Measurements from ENCODE around the gene LPAR2.
"Not testable (repeated sequence)": the region's sequence is repeated elsewhere in the genome, so short reads cannot be mapped to it uniquely, and the experiment has no call there.

LPAR2 gene

DNA sequence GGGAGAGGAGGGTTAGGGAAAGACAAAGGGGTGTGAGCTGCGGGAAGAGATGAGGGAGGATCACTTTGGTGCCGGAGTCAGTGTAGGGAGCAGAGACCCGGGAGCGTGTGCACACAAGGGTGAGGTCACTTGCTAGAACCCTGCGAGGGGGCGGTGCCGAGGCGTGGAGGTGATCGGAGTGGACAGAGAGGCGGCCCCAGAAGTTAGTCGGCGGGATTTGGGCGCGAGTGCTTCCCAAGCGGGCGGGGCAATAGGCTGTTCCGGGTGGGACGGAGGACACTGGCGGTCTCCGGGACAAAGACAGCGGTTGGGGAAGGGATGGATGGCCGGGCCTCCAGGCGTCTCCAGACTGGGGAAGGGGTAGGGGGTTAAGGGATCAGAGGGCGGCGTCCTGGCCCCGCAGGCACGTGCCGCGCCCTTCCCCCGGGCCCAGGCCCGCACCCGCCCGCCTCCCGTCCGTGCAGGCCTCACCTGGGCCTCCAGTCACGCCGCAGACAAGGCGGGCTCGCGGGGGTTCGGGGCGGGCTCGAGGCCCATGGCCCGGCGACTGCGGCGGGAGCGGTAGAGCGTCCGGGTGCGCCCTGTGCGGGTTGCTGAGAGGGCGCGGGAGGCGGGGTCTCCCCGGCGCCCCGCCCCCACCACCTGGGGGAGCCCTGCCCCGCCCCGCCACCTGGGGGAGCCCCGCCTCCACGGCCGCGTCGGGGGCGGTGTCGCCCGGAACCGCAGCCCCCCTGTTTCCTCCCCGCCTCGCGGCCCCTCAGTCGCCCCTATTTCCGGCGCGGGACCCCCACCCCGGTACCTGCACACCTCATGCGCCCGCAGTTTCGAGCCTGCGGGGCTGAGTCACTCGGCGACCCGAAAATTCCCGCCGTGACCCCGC, at the start of gene LPAR2:
LPAR2 (minus strand) TSS at position 600 of the 880 bp plus-strand sequence. CDS start 945 bp downstream, outside the sequence.
- peak; percentile 59 for DNase-seq (ENCODE audit: low spot score)

- DNase-seq (ENCODE audit: low spot score) = no peak
Measured at GRCh38 chr19:19677579-19677978, 49.6 kb upstream of the LPAR2 start.

- DNase-seq (ENCODE audit: low spot score) = no peak
Measured at GRCh38 chr19:19674315-19674714, 46.3 kb upstream of the LPAR2 start.

GRCh38 chr19:19672816-19673215, 44.8 kb upstream of the LPAR2 start:
- no peak for DNase-seq (ENCODE audit: low spot score)

- DNase-seq (ENCODE audit: low spot score) = peak; percentile 39
Measured at GRCh38 chr19:19670070-19670551, 42.1 kb upstream of the LPAR2 start.

DNA sequence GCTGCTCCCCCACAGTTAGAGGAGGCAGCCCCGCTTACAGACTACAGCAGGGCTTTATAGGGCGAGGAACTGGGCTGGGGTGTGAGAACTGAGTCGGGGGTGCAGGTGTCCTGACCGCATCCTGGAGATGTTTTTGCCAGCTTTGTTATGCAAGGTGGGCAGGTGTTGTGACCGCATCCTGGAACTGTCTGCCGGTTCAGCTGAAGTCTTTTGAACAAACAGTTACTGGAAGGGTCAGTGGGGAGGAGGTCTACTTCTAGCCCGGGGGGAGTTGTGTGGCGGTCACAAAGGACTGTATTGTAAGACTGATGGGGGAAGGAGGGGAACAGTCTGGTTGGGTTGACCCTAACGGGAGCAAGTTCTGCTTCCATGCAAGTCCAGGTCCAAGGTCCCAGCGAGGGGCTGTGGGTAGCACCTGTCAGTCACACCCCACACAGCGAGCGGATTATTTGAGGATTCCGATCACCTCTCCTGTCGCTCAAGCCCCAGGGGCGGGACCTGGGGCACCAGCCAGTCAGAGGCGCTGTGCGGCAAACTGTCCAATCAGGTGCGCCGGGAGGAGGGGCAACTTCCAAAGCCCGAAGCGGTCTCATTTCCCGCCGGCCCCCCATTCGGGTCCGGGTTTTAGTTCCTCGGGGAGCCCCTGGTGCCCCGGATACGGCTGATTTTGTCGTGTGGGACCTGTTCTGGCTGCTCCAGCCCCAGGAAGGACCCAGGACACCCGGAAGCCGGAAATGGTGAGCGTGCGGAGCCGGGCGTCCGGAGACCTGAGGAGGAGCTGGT, 40.4 kb upstream of the LPAR2 start, which contains the start of gene ZNF101:
ZNF101 (plus strand) TSS at position 610 of the 783 bp plus-strand sequence; CDS start at position 735, 125 bp downstream.
- peak; percentile 90 for DNase-seq (ENCODE audit: low spot score)

- not testable (repeated sequence) for DNase-seq (ENCODE audit: low spot score)
Measured at GRCh38 chr19:19665420-19665948, 37.5 kb upstream of the LPAR2 start.

DNA sequence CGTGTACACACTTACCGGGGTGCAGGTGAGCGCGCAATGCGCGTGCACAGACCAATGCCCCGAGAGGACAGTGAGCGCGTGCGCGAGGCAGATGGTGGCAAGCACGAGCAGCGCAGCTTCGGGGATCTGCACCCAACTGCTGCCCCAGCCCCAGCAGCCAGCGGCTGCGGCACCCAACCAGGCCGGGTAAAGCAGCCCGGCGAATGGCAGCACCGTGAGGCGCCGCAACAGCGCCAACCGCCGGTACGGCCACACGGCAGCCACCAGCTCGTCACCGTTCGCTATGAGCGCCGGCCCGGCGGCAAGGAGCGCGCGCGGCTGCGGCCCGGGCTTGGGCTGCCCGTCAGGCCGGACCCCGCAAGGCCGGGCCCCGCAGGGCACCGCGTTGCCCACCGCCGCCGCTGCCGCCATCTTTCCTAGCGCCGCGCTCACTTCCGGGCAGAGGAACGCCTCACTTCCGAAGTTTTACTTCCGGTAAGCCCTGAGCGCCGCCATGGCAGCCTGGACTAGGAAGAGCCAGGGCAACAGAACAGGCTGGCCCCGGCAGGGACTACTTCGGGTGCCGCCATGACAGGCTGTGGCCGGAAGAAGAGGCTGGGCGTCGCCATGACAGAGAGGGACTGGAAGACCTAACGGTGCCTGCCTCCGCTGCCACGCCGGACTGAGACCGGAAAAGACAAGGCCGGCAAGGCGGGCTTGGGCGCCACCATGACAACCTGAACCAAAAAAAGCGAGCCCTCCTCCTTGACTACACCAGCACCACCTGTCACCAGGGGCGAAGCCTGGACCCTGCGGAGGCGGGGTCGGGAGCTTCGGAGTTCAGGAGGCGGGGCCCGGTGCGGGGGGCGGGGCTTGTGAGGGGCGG, 35.5 kb upstream of the LPAR2 start, which contains the start of gene ATP13A1:
ATP13A1 (minus strand) TSS at position 421 of the 865 bp plus-strand sequence; CDS start at position 411, 10 bp downstream.
- DNase-seq (ENCODE audit: low spot score) = peak; percentile 98

- DNase-seq (ENCODE audit: low spot score) = no peak
Measured at GRCh38 chr19:19662871-19663255, 34.8 kb upstream of the LPAR2 start.

DNA sequence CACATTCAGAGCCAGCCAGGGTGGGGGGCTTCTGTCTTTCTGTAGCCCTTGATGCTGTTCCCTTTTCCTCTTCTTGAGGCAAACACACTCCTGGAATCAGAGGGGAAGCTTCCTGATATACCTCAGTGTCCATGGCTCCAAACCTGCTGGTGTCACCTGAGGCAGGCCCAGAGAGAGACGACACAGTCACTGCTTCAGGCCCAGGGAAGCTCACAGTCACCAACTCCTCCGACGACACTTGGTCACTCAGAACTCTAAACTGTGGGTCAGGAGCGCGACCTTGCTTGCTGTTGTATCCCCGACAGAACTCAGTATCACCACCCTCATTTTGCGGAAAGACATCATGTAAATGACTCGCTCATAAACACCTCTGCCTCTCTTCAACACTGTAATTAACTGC, 34.3 kb upstream of the LPAR2 start:
- DNase-seq (ENCODE audit: low spot score) = no peak

- DNase-seq (ENCODE audit: low spot score) = no peak
Measured at GRCh38 chr19:19661675-19662251, 33.7 kb upstream of the LPAR2 start.

GRCh38 chr19:19661141-19661674, 33.2 kb upstream of the LPAR2 start:
- DNase-seq (ENCODE audit: low spot score) = no peak

DNA sequence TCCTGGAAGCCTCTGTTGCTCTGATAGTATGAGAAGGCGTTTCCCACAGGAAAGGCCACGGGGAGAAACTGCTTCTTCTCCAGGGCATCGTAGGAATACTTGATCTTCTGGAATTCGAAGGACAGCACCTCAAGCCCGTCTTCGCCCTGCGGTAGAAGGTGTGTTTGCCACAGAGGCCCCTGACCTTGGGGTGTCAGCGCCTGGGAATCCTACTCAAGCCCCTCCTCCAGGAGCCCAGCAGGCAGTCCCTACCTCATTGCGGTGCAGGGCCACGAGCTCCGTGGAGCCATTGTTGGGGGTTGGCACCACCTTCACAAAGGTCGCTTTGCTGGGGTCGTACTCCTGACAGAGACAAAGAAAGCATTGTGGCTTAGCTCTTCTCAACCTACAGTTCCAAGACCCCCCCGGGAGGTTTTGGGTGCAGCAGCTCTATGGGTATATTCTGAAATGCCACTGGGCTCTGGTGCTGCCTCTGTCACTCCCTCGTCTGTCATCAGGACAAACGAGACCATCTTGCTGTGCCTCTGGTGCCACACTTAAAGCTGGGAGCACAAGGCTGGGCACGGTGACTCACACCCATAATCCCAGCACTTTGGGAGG, 31.7 kb upstream of the LPAR2 start:
- DNase-seq (ENCODE audit: low spot score) = no peak

- no peak for DNase-seq (ENCODE audit: low spot score)
Measured at GRCh38 chr19:19657397-19657783, 29.4 kb upstream of the LPAR2 start.

DNA sequence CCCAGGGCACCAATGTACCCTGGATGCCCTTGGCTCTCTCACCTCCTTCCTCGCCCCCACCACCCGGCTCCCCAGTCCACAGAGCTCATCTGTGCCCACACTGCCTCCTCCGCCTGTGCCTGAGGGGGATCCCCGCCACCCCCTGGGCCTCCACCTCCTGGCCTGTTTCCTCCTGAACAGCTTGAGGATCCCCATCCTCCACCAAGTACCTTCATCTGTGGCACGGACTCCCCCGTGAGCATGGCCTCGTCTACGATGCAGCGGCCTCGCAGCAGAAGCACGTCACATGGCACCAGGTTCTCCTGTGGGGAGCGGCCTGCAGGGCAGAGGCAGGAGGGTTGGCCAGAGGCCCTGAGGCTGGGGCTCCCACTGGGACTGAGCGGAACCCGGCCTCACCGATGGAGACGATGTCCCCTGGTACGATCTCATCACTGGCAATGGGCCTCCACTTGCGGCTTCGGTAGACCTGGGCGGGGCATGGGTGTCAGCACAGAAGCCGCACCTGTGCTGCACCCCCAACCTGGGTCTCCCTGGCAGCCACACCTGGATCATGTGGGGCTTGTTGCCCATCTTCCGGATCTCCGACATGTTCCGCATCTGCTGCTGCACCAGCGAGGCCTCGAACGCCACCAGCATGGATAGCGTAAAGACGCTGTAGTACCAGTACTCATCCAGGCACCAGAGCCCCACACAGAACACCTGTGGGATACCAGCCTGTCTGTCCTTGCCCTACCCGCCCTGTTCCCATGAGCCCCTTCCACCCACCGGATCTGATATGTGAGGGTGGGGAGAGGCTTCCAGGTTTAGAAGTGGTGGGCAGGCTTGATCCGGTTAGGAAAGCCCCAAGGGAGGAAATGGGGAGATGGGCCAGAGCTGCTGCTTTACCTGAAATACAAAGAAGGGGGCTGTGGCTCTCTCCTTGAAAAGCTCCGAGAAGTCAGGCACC, 28.7 kb upstream of the LPAR2 start:
- DNase-seq (ENCODE audit: low spot score) = no peak

GRCh38 chr19:19655641-19656343, 27.8 kb upstream of the LPAR2 start:
- no peak for DNase-seq (ENCODE audit: low spot score)

DNA sequence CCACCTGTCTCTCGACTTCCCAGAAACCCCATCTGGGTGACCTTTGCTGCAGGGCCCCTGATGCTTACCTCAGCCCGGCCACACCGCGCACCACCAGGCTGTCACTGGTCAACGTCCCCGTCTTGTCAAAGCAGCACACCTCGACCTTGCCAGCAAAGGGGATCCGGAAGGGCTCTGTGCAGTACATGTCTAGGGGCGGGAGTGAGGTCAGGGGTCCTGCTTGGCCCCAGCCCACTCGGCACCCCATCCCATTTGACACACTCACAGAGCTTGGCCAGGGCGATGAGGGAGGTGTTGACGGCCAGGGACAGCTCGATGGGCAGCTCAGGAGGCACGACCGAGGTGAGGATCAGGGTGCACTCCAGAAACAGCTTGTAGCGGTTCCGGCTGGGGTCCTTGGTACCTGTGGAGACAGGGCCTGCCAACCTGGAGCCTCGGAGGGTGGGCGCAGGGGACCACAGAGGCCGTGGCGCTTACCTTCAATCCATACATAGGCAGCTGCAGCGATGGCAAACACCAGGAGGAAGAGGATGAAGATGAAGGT, 27.1 kb upstream of the LPAR2 start:
- DNase-seq (ENCODE audit: low spot score) = no peak

DNA sequence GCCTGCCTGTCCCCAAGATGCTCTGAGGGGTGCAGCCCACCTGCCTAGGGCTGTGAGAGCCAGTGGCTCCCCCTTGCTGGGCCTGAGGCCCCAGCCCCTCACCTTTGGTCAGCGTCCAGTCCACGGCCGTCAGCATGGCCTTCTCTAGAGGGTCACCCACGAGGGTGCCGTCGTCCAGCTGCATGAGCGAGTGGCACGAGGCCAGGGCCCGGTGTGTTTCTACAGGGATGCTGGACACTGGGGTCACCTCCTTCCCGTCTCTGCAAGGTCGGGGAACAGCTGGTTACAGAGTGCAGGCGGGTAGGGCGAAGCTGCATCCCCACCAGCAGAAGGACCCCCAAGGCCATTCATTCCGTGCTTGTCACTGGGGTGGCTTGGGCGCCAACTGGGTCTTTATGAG, 26.4 kb upstream of the LPAR2 start:
- no peak for DNase-seq (ENCODE audit: low spot score)
